Nucleus accumbens (tissue), 56 donors: ENCODE measurements around the gene IL17RD.

Experiments
- DNase-seq, 56 donors: peaks; one replicate each; lab custom pipeline; 2025; lab: John Stamatoyannopoulos, UW

The IL17RD gene

GRCh38 chr3:57160076-57160764 lies 4.9 kb downstream of the IL17RD start:
- no peak for DNase-seq

- no peak for DNase-seq
Observed at GRCh38 chr3:57158813-57159738, 6.1 kb downstream of the IL17RD start.

DNA sequence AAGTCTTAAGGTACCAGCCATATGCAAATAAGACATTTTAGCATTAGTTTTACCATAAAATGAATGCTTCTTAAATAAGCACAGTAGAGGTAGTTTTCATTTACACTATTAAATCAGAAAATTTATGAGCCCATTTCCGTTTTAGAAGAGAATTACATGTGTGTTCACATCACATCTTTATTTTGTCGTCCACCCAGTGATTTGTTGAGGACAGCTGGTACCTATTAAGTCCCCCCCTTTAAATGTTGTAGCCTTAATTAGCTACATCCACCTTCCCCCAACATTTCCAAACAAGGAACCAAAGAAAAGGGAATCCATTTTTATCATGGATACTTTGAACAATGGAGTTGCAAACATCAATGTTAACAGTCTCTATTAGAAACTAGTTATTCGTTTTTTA lies 6.8 kb downstream of the IL17RD start:
- DNase-seq, result no peak

DNA sequence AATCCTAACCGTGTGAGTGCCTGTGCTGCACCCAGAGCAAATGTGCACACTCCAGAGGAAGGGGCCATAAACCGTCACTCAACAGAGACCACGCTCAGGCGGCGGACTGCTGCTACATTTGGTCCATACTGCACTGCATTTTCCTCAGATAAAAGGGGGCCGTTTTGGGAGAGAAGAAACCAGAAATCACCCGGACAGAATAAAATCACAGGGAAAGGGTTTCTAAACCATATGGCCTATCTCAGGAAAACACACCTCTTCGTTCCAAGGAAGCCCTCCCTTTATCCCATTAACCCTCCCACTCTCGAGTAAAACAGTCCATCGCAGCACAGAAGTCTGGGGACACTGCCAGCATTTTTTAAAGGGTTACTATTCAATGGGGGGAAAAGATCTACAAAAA lies 7.6 kb downstream of the IL17RD start:
- DNase-seq, result no peak

- no peak for DNase-seq
Observed at GRCh38 chr3:57155310-57155643, 9.9 kb downstream of the IL17RD start.

GRCh38 chr3:57154470-57155309 lies 10.5 kb downstream of the IL17RD start:
- DNase-seq, result no peak

GRCh38 chr3:57152151-57153143 lies 12.7 kb downstream of the IL17RD start:
- DNase-seq, result peak in 25 of 56 donors; percentile 4 to 53 (median 17)

DNA sequence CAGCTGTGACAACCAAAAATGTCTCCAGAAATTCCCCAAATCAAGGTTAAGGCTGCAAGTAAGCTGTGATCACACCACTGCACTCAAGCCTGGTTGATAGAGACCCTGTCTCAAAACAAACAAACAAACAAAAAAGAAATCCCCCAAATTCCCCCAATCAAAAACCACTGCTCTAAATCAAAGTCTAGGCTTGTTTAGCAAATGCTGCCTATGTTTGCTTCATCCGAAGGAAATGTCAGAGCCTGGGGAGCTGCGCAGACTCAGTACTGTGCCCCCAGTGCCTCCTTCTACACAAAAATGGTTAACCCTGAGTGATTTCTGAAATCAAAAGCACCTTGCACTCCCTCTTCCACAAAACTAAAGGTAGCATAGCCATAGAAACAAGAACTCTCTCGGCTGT lies 13.4 kb downstream of the IL17RD start:
- no peak for DNase-seq

DNA sequence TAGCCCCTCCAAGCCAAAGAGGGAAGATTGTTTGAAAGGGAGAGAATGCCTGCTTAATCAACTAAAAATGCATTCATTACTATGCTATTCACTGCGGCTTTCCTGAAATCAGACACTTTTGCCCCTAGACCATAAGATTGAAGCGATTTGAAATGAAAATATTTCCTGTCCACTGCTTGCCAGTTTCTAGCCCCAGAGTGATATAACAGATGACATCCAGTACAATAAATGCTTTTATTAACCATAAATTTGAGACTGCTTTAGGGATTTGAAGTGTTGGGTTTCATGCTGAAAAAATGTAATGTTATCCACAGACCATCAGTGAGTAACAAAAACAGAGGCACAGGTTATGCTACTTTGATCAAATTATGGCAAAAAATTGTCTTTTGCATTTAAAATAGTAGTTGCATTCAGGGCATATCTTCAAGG lies 14.1 kb downstream of the IL17RD start:
- DNase-seq, result no peak

- DNase-seq, result peak in 6 of 56 donors; percentile 3 to 14 (median 6)
Observed at GRCh38 chr3:57150113-57150581, 15.0 kb downstream of the IL17RD start.

DNA sequence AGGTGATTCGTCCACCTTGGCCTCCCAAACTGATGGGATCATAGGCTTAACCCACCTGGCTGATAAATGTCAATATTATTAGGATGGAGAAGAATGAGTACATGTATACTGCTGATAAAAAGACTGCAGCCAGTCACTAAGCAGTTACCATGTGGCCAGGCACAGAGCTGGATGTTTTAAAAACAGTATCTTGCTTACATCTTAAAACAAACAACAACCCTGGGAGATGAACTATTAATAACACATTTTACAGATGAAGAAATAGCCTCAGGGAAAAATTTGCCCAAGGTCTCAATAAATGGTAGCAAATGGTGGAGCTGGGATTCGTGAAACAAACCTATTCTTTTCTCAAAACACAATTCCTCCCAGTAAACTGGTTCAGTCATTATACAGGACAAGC lies 18.1 kb downstream of the IL17RD start:
- no peak for DNase-seq

DNA sequence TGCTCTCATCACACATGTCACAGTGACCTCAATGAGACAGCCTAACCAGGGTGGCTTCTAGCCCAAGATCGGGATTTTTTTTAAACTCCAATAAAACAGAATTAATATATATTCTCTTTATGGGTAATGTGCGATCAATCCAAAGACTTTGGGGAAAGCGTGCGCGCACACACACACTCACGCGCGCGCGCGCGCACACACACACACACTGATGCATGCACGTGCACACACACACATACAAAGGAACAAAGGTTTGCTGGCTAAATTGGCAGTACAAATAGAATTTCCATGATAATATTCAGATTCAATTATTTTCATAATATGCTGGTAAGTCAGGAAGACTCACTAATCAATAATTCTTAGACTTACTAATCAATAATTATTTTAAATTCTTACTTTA lies 19.3 kb downstream of the IL17RD start:
- DNase-seq, result no peak

DNA sequence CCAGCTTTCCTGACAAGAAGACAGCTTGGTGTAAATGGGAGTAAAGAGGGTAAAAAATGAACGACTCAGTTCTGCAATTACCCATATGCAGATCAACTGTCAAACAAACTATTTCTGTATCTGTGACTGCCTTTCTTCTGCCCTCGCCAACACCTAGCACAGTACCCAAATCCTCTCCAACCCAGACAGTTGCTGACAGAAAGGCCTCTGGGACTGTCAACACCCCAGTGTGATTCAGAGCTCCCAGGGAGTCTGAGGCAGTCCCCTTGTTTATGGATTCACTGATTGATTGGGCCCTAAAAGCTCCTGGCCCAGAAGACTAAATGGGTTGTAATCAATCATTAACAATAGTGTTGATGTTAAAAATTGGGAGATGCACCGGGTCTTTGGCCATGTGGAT lies 20.2 kb downstream of the IL17RD start:
- no peak for DNase-seq

- no peak for DNase-seq
Observed at GRCh38 chr3:57143886-57144459, 21.2 kb downstream of the IL17RD start.

- no peak for DNase-seq
Observed at GRCh38 chr3:57142411-57142723, 22.8 kb downstream of the IL17RD start.

DNA sequence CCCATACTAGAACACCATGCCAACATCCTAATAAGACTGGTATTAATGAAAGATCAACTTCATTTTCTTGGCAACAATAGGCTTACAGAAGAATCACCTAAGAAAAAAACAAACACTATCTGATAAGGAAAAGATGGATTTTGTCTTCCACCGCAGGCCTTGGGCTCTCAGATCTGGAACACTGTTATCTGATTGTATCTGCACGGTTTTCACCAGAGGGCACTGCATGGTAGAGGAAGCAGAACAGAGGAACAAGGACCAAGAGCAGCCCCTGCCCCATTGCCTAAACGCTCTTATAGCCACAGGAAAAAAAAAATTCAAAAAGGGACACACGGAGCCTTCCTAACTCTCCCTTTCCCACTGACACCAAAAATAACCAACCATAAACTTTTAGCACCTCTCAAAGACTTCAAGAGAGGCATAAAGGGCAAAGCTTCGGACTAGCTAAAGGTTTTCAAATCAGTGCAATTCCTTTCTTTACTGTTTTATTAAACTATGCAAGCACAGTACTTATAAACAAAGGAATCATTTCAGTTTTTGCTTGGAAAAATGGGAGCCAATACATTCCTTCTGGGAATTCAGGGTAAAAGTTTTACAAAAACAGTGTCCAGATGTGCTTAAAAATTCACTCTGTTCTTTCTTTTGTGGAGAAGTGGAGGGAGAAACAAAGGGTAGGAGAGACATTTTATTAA lies 23.3 kb downstream of the IL17RD start:
- no peak for DNase-seq

GRCh38 chr3:57140894-57141293 lies 24.3 kb downstream of the IL17RD start:
- no peak for DNase-seq

DNA sequence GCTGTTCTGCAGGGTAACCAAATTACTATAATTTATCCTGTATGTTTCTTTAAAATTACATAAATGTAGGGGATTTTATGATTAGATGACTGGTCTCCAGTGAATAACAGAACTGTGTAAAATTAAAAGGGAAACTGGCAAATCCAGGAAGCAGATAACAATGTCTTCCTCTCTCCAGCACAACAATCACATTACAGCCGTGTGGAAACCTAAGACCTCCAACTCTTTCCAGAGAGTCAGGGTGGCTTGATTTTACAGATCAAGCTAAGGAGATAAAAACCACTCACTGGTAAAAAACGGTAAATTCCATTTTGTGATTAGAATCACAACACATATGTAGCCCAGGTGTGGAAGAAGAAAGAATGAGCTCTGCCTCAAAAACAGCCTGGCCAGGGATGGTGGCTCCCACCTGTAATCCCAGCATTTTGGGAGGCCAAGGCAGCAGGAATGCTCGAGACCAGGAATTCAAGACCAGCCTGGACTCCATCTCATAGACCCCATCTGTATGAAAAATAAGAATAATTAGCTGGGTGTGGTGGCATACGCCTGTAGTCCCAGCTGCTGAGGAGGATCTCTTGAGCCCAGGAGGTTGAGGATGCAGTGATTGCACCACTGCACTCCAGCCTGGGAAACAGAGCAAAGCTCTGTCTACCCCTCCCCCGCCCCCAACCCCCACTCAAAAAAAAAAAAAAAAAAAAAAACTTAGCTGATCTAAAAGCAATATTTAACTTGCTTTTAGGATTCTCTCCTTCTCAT lies 29.0 kb downstream of the IL17RD start:
- no peak for DNase-seq
